Effector memory CD4-positive, alpha-beta T cell (primary cell): ENCODE data around the gene SLC30A7.
A peak's percentile ranks its signal among the peaks of the same experiment; 100 is the strongest.

Experiments
- DNase-seq, 3 donors: peaks; one replicate each; pipeline ENCODE4 v3.0.0-alpha.2; 2020
- H3K27ac ChIP-seq: 2 replicates; pipeline ENCODE4 v1.7.0; 2013; ENCODE audit warnings: mild to moderate bottlenecking, low read length, moderate library complexity; ENCODE audit not compliant: insufficient read depth, poor library complexity, severe bottlenecking
- H3K27me3 ChIP-seq: replicated peaks from 2 replicates; pipeline ENCODE4 v1.7.0; 2013; ENCODE audit warnings: mild to moderate bottlenecking, low read length; ENCODE audit not compliant: insufficient read depth, control insufficient read depth, poor library complexity, severe bottlenecking
- H3K36me3 ChIP-seq: 2 replicates; pipeline ENCODE4 v1.7.0; 2013; ENCODE audit warnings: mild to moderate bottlenecking, low read length, moderate library complexity; ENCODE audit not compliant: control insufficient read depth, insufficient read depth
- H3K4me1 ChIP-seq: 2 replicates; pipeline ENCODE4 v1.7.0; 2013; ENCODE audit warnings: low read length, mild to moderate bottlenecking; ENCODE audit not compliant: control insufficient read depth, insufficient read depth, poor library complexity, severe bottlenecking
- H3K4me3 ChIP-seq: 2 replicates; pipeline ENCODE4 v1.7.0; 2013; ENCODE audit warnings: low read length, low read depth, mild to moderate bottlenecking; ENCODE audit not compliant: insufficient read depth, poor library complexity, severe bottlenecking
- H3K9me3 ChIP-seq: 2 replicates; pipeline ENCODE4 v1.7.0; 2013; ENCODE audit warnings: mild to moderate bottlenecking, low read length, moderate library complexity; ENCODE audit not compliant: control insufficient read depth

Gene SLC30A7

GRCh38 chr1:100905181-100905580 is 9.3 kb downstream of the SLC30A7 start:
- H3K9me3 ChIP-seq: no peaks in the 10 kb centered on the region
- H3K36me3 ChIP-seq: peaks cover 50% of the 10 kb centered on the region
- H3K4me1 ChIP-seq: no peaks in the 10 kb centered on the region
- DNase-seq: no peak
- no peak overlapping the region for H3K27ac ChIP-seq
- H3K27me3 ChIP-seq: no peaks in the 10 kb centered on the region
- no peak overlapping the region for H3K4me3 ChIP-seq

GRCh38 chr1:100907887-100908286 is 12.0 kb downstream of the SLC30A7 start:
- Histone ChIP-seq H3K4me1 (no peaks in the 10 kb centered on the region), H3K27ac (no peak overlapping the region), H3K4me3 (no peak overlapping the region), H3K9me3 (no peaks in the 10 kb centered on the region), H3K27me3 (no peaks in the 10 kb centered on the region), H3K36me3 (peaks cover 54% of the 10 kb centered on the region)
- no peak for DNase-seq

- peaks cover 64% of the 10 kb centered on the region for H3K36me3 ChIP-seq
- H3K9me3 ChIP-seq: no peaks in the 10 kb centered on the region
- no peak for DNase-seq
- H3K27me3 ChIP-seq: no peaks in the 10 kb centered on the region
- no peaks in the 10 kb centered on the region for H3K4me1 ChIP-seq
- H3K27ac ChIP-seq: no peak overlapping the region
- H3K4me3 ChIP-seq: no peak overlapping the region
Measured at GRCh38 chr1:100909018-100909417, 13.1 kb downstream of the SLC30A7 start.

- DNase-seq: no peak
- H3K36me3 ChIP-seq: peaks cover 62% of the 10 kb centered on the region
- no peak overlapping the region for H3K4me3 ChIP-seq
- H3K27me3 ChIP-seq: no peaks in the 10 kb centered on the region
- H3K27ac ChIP-seq: no peak overlapping the region
- no peaks in the 10 kb centered on the region for H3K9me3 ChIP-seq
- H3K4me1 ChIP-seq: no peaks in the 10 kb centered on the region
Measured at GRCh38 chr1:100912019-100912418, 16.1 kb downstream of the SLC30A7 start.

- Histone ChIP-seq H3K27ac (no peak overlapping the region), H3K36me3 (peaks cover 13% of the 10 kb centered on the region), H3K4me1 (peaks cover 27% of the 10 kb centered on the region), H3K27me3 (no peaks in the 10 kb centered on the region), H3K9me3 (no peaks in the 10 kb centered on the region), H3K4me3 (no peak overlapping the region)
- no peak for DNase-seq
Measured at GRCh38 chr1:100921110-100921706, 25.3 kb downstream of the SLC30A7 start.

- H3K27me3 ChIP-seq: no peaks in the 10 kb centered on the region
- no peak overlapping the region for H3K27ac ChIP-seq
- H3K9me3 ChIP-seq: no peaks in the 10 kb centered on the region
- DNase-seq: no peak
- no peak overlapping the region for H3K4me3 ChIP-seq
- H3K36me3 ChIP-seq: no peaks in the 10 kb centered on the region
- peaks cover 56% of the 10 kb centered on the region for H3K4me1 ChIP-seq
Measured at GRCh38 chr1:100924212-100924611, 28.3 kb downstream of the SLC30A7 start.

GRCh38 chr1:100924991-100925390 is 29.1 kb downstream of the SLC30A7 start:
- H3K27me3 ChIP-seq: no peaks in the 10 kb centered on the region
- DNase-seq: no peak
- H3K27ac ChIP-seq: peak overlapping the region; percentile 62
- H3K4me3 ChIP-seq: no peak overlapping the region
- no peaks in the 10 kb centered on the region for H3K9me3 ChIP-seq
- peaks cover 62% of the 10 kb centered on the region for H3K4me1 ChIP-seq
- no peaks in the 10 kb centered on the region for H3K36me3 ChIP-seq

- Histone ChIP-seq H3K27me3 (no peaks in the 10 kb centered on the region), H3K4me3 (no peak overlapping the region), H3K4me1 (peaks cover 66% of the 10 kb centered on the region), H3K27ac (peak overlapping the region; percentile 62), H3K9me3 (no peaks in the 10 kb centered on the region), H3K36me3 (no peaks in the 10 kb centered on the region)
- DNase-seq: no peak
Measured at GRCh38 chr1:100926240-100926639, 30.4 kb downstream of the SLC30A7 start.

- Histone ChIP-seq H3K4me1 (peaks cover 71% of the 10 kb centered on the region), H3K4me3 (peak overlapping the region; percentile 26), H3K27ac (peak overlapping the region; percentile 62), H3K9me3 (no peaks in the 10 kb centered on the region), H3K36me3 (no peaks in the 10 kb centered on the region), H3K27me3 (no peaks in the 10 kb centered on the region)
- peak in 2 of 3 donors; percentile 9 to 27 for DNase-seq
Measured at GRCh38 chr1:100927276-100927675, 31.4 kb downstream of the SLC30A7 start.

- Histone ChIP-seq H3K27me3 (no peaks in the 10 kb centered on the region), H3K27ac (peak overlapping the region; percentile 62), H3K4me3 (peak overlapping the region; percentile 26), H3K9me3 (no peaks in the 10 kb centered on the region), H3K36me3 (no peaks in the 10 kb centered on the region), H3K4me1 (peaks cover 71% of the 10 kb centered on the region)
- no peak for DNase-seq
Measured at GRCh38 chr1:100928128-100928527, 32.2 kb downstream of the SLC30A7 start.
